ENCODE data around the gene GALR2.

GALR2 gene

GRCh38 chr17:76102944-76103273, 28.3 kb downstream of the GALR2 start:
- DNase-seq, result no peak

DNA sequence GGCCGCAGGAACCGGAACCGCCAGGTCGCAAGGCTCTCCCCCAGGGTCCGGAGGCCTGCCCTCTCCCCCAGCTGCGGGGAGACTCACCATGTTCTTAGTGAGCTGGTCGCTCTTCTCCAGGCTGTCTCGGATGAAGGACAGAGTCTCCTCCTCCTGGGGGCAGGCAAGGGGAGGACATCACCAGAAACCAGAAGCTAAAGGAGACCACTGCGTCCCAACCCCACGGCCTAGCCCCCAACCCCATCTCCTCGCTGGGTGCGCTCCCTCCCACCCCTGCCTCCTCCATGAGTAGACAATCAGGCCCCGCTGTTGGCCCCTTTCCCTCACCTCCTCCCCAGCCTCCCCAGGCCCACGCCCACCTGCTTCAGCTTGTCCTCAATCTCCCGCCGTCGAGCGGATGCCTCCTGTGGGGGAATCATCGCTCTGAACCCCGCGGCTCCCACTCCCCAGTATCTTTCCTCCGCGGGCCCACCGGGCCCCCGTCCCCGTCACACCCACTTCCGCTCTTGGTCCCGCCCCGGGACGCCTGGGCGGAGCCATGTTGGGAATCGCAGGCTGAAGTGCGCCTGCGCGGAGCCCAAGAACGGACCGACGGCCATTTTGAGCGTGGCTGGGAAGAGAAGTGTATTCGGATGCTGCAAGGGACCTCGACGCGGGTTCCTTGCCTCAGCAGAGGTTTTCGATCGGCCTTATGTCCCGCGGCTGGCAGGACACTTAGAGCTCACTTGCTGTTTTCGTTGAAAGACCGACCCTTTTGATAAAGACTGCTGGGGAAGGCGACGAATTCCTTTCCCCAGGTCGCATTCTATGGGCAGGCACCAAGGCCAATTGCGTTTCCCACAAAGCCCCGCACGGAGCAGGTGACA, 28.9 kb downstream of the GALR2 start, which contains the start of gene EXOC7:
Gene EXOC7 (minus strand): TSS at position 514 of the 866 bp plus-strand sequence. CDS start 95 bp downstream, at position 419.
- DNase-seq, result peak; percentile 90

DNA sequence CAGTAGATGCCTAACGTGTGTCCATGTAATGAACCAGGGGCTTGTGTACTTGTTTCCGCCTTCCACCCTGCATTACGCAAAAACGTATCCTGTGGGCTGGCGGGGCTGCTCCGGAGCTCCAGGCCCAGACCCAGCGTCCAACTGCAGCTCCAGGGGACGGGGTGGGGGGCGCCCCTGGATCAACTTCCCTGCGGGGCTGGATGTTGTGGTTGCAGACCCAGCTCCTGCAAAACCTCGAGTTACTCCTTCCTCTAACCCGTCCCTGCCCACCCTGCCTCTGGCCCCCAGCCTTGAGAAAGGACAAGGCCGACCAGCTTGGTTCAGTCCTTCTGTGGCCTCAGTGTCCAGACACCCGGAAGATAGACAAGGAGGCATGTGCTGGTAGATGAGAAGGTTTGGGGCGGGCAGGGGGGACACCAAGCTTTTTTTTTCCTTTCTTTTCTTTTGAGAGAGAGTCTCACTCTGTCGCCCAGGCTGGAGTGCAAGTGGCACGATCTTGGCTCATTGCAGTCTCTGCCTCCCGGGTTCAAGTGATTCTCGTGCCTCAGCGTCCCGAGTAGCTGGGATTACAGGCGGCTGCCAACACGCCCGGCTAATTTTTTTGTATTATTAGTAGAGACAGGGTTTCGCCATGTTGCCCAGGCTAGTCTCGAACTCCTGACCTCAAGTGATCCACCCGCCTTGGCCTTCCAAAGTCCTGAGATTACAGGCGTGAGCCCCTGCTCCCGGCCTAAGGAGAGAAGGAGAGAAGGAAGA, 29.7 kb downstream of the GALR2 start:
- DNase-seq, result no peak

DNA sequence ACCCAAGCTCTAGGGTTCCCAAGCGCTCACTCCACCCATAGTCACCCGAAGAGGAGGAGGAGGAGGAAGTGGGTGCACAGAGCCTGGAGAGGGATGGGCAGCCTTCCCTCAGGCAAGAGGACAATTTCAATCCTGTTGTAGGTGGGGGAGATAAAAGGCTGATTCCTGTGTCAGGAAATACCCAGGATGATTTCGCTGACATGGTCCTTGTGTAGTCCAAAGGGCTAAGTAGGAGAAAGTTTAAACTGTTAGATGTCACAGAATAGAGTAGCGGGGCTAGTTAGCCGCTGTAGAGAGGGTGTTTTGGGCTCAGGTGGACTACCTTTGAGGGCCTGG, 30.3 kb downstream of the GALR2 start:
- no peak for DNase-seq

- DNase-seq, result peak; percentile 59
These were observed 32.1 kb downstream of the GALR2 start for GRCh38 chr17:76106703-76107102.

- DNase-seq, result no peak
These were observed 32.9 kb downstream of the GALR2 start for GRCh38 chr17:76107509-76107908.

DNA sequence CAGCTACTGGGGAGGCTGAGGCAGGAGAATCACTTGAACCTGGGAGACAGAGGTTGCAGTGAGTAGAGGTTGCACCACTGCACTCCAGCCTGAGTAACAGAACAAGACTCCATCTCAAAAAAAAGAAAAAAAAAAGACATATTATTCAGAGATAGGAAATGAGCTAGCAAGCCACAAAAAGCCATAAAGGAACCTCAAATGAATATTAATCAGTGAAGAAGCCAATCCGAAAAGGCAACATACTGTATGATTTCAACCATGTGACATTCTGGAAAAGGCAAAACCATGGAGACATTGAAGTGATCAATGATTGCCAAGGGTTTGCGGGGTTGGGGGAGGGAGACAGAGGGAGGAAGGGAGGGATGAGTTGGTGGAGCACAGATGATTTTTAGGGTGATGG, 37.4 kb downstream of the GALR2 start:
- DNase-seq, result peak; percentile 67

- DNase-seq, result no peak
These were observed 40.7 kb downstream of the GALR2 start for GRCh38 chr17:76115138-76115754.

DNA sequence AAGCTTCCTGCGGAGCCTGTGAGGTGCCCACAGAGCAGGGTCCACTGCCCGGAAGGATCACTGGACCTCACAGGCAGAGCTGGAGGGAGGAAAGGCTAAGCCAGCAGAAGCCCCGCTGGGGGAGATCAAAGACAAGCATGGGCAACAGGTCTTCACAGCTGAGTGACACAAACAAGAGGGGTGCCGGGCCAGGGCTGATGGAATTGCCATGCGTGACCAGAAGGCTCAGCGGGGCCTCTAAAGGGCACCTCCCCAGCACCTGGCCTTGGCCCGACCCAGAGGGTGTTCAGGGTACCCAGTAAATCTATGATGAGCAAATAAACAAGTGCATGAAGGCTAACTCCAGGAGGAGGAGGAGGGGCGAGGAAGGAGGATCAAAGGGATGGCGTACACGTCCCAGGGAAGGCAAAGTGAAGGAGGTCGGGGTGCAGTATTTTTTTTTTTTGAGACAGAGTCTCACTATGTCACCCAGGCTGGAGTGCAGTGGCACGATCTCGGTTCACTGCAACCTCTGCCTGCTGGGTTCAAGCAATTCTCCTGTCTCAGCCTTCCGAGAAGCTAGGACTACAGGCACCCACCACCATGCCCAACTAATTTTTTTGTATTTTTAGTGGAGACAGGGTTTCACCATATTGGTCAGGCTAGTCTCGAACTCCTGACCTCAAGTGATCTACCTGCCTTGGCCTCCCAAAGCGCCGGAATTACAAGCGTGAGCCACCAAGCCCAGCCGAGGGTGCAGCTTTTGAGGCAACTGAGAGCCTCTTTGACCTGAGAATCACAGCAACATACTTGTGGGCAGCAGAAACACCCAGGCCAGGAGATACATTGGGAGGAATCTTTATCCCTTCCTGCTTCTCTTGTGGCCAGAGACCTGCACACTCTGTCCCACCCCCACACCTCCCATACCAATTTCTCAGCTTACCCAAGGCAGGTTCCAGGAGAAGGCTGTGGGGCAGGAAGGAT, 45.1 kb downstream of the GALR2 start:
- no peak for DNase-seq

- DNase-seq, result no peak
These were observed 46.1 kb downstream of the GALR2 start for GRCh38 chr17:76120658-76121008.

GRCh38 chr17:76121932-76122430, 47.4 kb downstream of the GALR2 start:
- DNase-seq, result peak; percentile 37

DNA sequence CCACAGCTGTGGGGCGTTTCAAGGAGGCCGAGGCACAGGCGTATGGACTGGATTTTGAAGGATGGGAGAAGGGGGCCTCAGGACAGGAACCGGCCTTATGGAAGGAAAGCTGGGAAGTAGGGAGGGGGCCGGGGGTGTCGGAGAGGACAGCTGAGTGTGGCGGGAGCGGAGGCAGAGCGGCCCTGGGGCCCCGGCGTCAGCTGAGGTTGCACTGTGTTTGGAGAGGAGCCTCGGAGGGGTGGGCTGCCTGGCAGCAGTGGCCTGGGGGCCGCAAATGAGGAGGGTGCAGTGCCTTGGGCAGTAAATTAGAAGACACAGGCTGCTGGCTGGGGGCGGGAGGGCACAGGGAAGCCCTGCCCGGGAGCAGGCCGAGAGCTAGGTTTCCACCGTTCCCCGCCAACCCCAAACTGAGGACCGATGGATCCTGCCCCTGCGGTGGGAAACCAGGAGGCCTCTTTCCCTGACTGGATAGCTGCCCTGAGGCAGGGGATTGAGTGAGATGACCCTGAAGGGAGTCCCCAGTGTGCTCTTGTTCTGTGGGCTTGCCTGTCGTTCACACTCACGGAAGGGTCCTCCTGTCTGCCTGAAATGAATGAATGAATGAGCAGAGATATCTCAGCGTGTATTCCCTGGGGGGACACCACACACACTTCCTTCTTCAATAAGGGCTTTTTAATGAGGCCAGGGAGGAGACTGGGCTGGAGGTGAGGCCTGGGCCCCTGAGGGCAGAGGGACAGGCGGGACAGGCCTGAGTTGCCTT, 48.0 kb downstream of the GALR2 start:
- no peak for DNase-seq

GRCh38 chr17:76123191-76123499, 48.6 kb downstream of the GALR2 start:
- no peak for DNase-seq

GRCh38 chr17:76123749-76124581, 49.4 kb downstream of the GALR2 start:
- no peak for DNase-seq

- peak; percentile 12 for DNase-seq
These were observed 50.2 kb downstream of the GALR2 start for GRCh38 chr17:76124582-76125390.

DNA sequence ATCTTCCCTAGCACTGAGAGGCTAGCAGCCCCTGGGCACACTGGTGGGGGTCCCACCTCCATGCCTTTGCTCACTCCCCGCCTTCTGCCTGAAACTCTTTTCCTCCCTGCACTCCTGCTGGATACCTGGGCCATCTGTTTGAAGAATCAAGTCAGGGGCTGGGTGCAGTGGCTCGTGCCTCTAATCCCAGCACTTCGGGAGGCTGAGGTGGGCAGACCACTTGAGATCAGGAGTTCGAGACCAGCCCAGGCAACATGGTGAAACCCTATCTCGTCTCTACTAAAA, 50.8 kb downstream of the GALR2 start:
- no peak for DNase-seq

- DNase-seq, result no peak
These were observed 51.3 kb downstream of the GALR2 start for GRCh38 chr17:76125922-76126321.
